Tibial nerve (tissue), 4 donors: ENCODE results near the gene MAGEF1. TPM values are rescaled to one million over a fixed set of nuclear protein-coding genes. Genes with fewer than 3 reads are reported as not detected.

Experiments
- DNase-seq, 2 donors: peaks; one replicate each; pipeline ENCODE4 v3.0.0-alpha.2; 2019; ENCODE audit warnings: low spot score in 2 of 2
- H3K27ac ChIP-seq, 4 donors: fragments of 200-600 bp; sonication (generic) in 3 of 4; one replicate each; pipeline ENCODE4 v1.5.1; 2017 to 2019; ENCODE audit warnings: mild to moderate bottlenecking in 1 of 4
- H3K27me3 ChIP-seq, 2 donors: fragments of 200-600 bp; sonication (generic) in 1 of 2; one replicate each; pipeline versions ENCODE4 v1.5.1 to v1.6.0; 2017 to 2019
- H3K36me3 ChIP-seq, 3 donors: fragments of 200-600 bp; sonication (generic); one replicate each; pipeline ENCODE4 v1.5.1; 2018 to 2019
- H3K4me1 ChIP-seq, 4 donors: fragments of 200-600 bp; sonication (generic) in 3 of 4; one replicate each; pipeline ENCODE4 v1.5.1; 2017 to 2019
- H3K4me3 ChIP-seq, 4 donors: fragments of 200-600 bp; sonication (generic) in 3 of 4; one replicate each; pipeline ENCODE4 v1.5.1; 2017 to 2019; ENCODE audit warnings: mild to moderate bottlenecking in 1 of 4, moderate library complexity in 1 of 4
- H3K9me3 ChIP-seq, 4 donors: fragments of 200-600 bp; sonication (generic) in 3 of 4; one replicate each; pipeline ENCODE4 v1.5.1; 2017 to 2019
- CTCF ChIP-seq, 5 experiments: fragments of 200-600 bp in 3 of 5; fragments of 450-650 bp in 2 of 5; sonication (generic) in 3 of 5; IDR thresholded peaks; one replicate each; pipeline ENCODE4 v1.5.1; 2016 to 2019; ENCODE audit warnings: antibody characterized with exemption in 5 of 5, mild to moderate bottlenecking in 3 of 5, moderate library complexity in 2 of 5
- EP300 ChIP-seq, 2 donors: sonication (generic); formaldehyde crosslinking; IDR thresholded peaks; one replicate each; pipeline ENCODE4 v1.6.1; 2017; ENCODE audit warnings: antibody characterized with exemption in 2 of 2, mild to moderate bottlenecking in 1 of 2
- POLR2A ChIP-seq, 2 donors: fragments of 450-650 bp; IDR thresholded peaks; one replicate each; pipeline ENCODE4 v1.6.1; 2017; ENCODE audit warnings: antibody characterized with exemption in 2 of 2, mild to moderate bottlenecking in 2 of 2, moderate library complexity in 2 of 2
- WGBS, 2 donors: methylation state at CpG; one replicate each; pipeline ENCODE4 v1.1.5; 2018; 5-methylcytosine and 5-hydroxymethylcytosine counted together
- total RNA-seq, 4 donors: library from RNA; depleted of rRNA; stranded (reverse); fragments of >200 nt; gene quantifications; one replicate each; pipeline ENCODE4 v1.1.0, GENCODE V29; 2016

MAGEF1 gene
- total RNA-seq, 4 donors from 2014 or later = 29.6 to 48.1 (median 42.4) TPM

GRCh38 chr3:184751204-184752040 lies 39.6 kb upstream of the MAGEF1 start:
- Histone ChIP-seq H3K4me3 (no peak overlapping the region), H3K27ac (no peak overlapping the region), H3K4me1 (peaks cover 0 to 5% (median 0%) of the 10 kb centered on the region in 4 donors), H3K27me3 (peaks cover 0 to 4% of the 10 kb centered on the region in 2 donors), H3K9me3 (no peaks in the 10 kb centered on the region), H3K36me3 (no peaks in the 10 kb centered on the region)
- TF ChIP-seq CTCF (IDR thresholded peaks at IDR 0.05) (no peak), EP300 (IDR thresholded peaks at IDR 0.05) (no peak), POLR2A (IDR thresholded peaks at IDR 0.05) (no peak)
- 82% methylated on average over 10 of the region's 10 CpGs for WGBS, 2 donors
- no peak for DNase-seq

- no peak for TF ChIP-seq EP300 (IDR thresholded peaks at IDR 0.05)
- no peak for DNase-seq
- WGBS, 2 donors = 76 to 78% methylated on average over 18 of the region's 18 CpGs
- Histone ChIP-seq H3K4me3 (no peak overlapping the region), H3K9me3 (no peaks in the 10 kb centered on the region), H3K27me3 (peaks cover 0 to 4% of the 10 kb centered on the region in 2 donors), H3K36me3 (no peaks in the 10 kb centered on the region), H3K4me1 (no peaks in the 10 kb centered on the region), H3K27ac (no peak overlapping the region)
Measured at GRCh38 chr3:184750349-184751083, 38.7 kb upstream of the MAGEF1 start.

GRCh38 chr3:184749168-184749744 lies 37.4 kb upstream of the MAGEF1 start:
- Histone ChIP-seq H3K4me1 (no peaks in the 10 kb centered on the region), H3K27me3 (peaks cover 0 to 4% of the 10 kb centered on the region in 2 donors), H3K36me3 (no peaks in the 10 kb centered on the region), H3K9me3 (no peaks in the 10 kb centered on the region), H3K27ac (no peak overlapping the region), H3K4me3 (no peak overlapping the region)
- 88 to 94% methylated on average over 2 of the region's 2 CpGs for WGBS, 2 donors
- no peak for DNase-seq
- no peak for TF ChIP-seq EP300 (IDR thresholded peaks at IDR 0.05)
- TF ChIP-seq POLR2A (IDR thresholded peaks at IDR 0.05) = no peak
- TF ChIP-seq CTCF (IDR thresholded peaks at IDR 0.05) = no peak

GRCh38 chr3:184748219-184749135 lies 36.6 kb upstream of the MAGEF1 start:
- H3K4me1 ChIP-seq = no peaks in the 10 kb centered on the region
- DNase-seq = peak in 1 of 2 donors; percentile 19
- H3K4me3 ChIP-seq = no peak overlapping the region
- H3K27me3 ChIP-seq = peaks cover 0 to 4% of the 10 kb centered on the region in 2 donors
- H3K36me3 ChIP-seq = no peaks in the 10 kb centered on the region
- H3K9me3 ChIP-seq = no peaks in the 10 kb centered on the region
- 62 to 63% methylated on average over 8 of the region's 8 CpGs for WGBS, 2 donors
- peak overlapping the region in 1 of 4 donors; percentile 50 for H3K27ac ChIP-seq
- TF ChIP-seq CTCF (IDR thresholded peaks at IDR 0.05) = peak in 1 of 5 experiments; percentile 9
- TF ChIP-seq POLR2A (IDR thresholded peaks at IDR 0.05) = no peak
- TF ChIP-seq EP300 (IDR thresholded peaks at IDR 0.05) = no peak
